Dermis blood vessel endothelial cell (primary cell): ENCODE results near the gene EIF5. TPM values are rescaled to one million over a fixed set of nuclear protein-coding genes. Genes with fewer than 3 reads are reported as not detected.

Experiments
- DNase-seq: peaks from one replicate; pipeline ENCODE4 v3.0.0; 2010
- total RNA-seq: library from RNA; depleted of rRNA; stranded (reverse); fragments of >200 nt; gene quantifications from 2 replicates; pipeline ENCODE4 v1.2.3, GENCODE V29; 2014

The EIF5 gene
- total RNA-seq, 1 donor from 2014 or later, result 115 TPM

GRCh38 chr14:103372017-103372416 lies 38.0 kb downstream of the EIF5 start:
- DNase-seq, result no peak

DNA sequence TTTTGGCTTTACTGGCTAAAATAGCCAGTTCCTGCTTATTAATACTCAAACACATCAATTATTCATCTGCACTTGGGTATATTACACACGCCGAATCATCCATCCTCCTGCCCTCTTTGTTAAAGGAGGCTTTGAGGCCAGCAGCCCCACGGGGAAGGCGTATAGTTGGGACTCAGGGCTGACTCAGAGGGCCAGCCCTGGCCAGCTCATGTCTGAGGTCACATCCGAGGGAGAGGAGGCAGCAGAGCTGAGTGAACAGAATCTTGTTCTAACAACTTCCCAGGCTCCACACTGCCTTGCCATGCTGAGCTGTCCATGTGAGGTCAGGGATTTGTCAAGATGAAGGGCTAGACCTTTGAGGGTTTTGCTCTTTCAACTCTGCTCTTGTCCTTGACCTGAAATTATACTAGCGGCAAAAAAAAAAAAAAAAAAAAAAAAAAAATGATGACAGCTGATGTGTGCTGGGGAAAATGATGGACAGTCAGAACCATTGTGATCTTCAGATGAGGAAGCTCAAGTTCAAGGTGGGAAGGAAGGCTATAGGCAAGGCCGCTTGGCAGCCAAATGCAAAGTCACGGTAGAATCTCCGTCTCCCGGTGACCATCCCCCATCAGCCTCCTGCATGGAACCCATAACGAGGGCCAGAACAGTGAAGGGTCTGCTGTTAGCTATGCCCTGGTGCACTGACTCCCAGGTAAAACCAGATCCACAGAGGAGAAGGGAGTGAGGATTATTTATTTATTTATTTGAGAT lies 38.7 kb downstream of the EIF5 start:
- DNase-seq, result peak; percentile 92

DNA sequence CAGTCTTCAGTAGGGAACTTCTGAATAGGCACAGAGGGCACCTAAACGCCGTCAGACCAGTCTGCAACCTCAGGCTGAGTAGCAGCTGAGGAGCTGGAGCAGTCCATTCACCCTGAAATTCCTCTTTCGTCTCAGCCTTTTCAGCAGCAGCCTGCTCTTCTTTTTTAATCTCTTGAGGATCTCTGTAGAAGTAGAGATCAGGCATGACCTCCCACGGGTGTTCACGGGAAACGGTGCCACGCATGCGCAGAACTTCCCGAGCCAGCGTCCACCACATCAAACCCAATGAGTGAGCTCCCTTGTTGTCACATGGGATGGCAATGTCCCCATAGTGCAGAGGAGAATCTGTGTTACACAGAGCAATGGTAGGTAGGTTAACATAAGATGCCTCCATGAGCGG lies 40.1 kb downstream of the EIF5 start:
- DNase-seq, result no peak

DNA sequence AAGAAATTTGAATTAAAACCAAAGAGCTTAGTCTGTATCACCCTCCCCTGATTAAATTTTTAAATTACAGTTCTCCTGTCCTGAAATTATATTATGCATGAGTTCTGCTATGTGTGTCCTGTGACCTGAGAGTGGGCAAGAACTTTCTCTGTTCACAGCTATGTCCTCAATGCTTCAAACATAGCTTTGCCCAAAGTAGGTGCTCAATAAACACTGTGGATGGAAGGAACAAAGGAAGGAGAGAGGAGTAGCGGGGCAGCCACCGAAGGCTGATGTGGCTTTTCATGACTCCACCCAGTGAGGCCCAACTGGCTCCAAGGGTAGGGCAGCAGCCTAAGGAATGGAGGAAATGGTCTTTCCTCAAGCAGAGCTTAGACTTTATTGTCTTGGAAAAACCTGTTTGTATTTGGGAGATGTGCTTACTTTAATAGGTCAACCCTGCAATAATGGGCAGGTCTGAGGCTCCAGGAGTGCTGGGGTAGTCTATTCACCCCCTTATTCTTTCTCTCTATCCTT lies 43.5 kb downstream of the EIF5 start:
- no peak for DNase-seq

- DNase-seq, result no peak
Observed at GRCh38 chr14:103378038-103378854, 44.2 kb downstream of the EIF5 start.

- no peak for DNase-seq
Observed at GRCh38 chr14:103380719-103381377, 46.8 kb downstream of the EIF5 start.

GRCh38 chr14:103382376-103382775 lies 48.3 kb downstream of the EIF5 start:
- DNase-seq, result no peak

- DNase-seq, result no peak
Observed at GRCh38 chr14:103384450-103385151, 50.6 kb downstream of the EIF5 start.

DNA sequence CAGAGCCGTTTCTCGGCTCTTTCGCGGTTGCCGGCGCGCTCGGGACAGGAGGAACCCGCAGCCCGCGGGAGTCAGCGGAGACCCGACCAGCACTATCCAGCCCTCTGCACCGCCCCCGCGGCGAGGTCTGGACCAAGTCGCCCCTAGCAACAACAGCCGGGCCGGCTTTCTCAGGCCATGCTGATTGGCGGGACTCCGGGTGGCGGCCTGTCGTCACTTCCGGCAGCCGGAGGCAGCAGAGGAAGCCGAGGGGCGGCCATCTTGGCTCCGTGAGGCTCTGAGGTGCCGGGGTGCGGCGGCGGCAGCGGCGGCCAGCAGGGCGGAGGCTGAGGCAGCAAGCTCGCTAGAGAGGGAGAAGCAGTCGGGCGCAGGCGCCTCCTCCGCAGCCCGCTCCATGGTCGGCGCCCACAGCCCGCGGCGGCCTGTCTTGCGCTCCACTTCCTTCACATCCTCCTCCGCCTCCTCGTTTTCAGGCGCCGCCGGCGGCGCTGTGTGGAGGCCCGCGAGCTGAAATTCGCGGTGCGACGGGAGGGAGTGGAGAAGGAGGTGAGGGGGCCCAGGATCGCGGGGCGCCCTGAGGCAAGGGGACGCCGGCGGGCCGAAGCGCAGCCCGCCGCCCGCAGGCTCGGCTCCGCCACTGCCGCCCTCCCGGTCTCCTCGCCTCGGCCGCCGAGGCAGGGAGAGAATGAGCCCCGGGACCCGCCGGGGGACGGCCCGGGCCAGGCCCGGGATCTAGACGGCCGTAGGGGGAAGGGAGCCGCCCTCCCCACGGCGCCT lies 51.3 kb downstream of the EIF5 start, which contains the start of gene MARK3:
Gene MARK3 (plus strand): TSS at position 264 of the 777 bp plus-strand sequence. CDS start 615 bp downstream, outside the sequence.
- DNase-seq, result peak; percentile 97

DNA sequence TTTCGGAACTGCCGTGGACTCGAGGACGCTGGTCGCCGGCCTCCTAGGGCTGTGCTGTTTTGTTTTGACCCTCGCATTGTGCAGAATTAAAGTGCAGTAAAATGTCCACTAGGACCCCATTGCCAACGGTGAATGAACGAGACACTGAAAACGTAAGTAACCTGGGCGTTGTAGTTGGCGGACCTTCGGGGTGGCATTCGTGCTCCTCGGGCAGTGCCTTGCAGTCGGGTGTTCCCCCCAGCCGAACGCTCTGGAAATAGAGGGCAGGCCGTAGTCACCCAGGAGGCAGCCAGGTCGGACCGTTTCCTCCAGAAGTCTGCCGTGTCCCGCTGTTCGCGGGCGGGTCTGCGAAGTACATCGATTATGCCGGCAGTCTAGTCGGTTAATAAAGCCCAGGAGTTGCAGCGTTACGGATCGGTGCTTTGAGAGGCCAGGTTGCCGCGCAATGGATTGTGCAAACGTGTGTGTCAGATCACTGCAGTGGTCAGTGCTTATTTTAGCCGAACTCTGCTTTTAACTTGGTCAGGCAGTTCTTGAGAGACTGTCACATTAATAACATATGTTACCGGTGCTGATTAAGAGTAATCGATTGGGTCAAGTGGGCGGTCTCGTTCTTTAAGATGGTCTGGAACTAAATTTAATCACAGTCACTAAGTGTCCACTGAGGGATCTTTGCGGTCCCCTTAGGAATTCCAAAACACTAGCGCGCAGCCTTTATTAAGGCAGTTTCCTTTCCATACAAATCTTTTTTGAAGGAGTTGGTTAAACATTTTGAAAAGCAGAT lies 52.1 kb downstream of the EIF5 start:
- DNase-seq, result peak; percentile 42

DNA sequence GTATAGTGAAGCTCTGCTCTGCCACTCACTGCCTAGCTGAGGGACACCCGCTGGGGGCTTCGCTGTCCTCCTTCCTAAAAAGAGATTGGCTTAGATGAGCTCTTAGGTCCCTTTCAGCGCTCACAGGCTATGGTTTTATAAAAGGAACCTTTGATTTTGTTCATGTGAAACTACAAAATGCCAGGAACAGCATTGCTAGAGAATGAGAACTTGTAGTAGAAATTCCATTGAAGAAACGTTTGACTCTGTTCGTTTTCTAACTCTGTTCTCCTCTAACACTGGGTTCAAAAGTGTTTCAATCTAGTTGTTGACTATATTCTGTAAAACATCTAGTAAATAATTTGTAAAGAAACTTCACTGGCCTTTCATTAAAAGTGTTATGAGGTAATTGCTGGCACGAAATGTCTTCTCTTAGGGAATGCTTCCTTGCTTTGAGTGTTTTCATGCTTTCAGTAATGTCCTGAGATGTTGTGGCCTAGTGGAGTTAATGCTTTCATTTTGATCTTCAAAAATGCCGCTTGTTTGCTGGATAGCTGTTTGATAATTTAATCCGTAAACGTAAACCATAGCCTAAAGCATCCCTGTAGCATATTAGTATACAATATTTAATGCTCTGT lies 52.8 kb downstream of the EIF5 start:
- peak; percentile 42 for DNase-seq

- no peak for DNase-seq
Observed at GRCh38 chr14:103388664-103389063, 54.6 kb downstream of the EIF5 start.

DNA sequence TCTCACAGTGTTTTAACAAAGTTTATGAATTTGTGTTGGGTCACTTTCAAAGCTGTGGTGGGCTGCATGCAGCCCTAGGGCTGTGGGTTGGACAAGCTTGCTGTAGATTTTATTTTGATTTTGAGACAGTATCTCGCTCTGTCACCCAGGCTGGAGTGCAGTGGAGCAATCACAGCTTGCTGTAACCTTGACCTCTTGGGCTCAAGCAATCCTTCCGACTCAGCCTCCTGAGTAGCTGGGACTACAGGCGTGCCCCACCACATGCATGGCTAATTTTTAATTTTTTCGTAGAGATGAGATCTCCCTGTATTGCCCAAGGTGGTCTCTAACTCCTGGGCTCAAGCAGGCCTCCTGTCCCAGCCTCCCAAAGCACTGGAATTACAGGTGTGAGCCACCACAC lies 56.6 kb downstream of the EIF5 start:
- DNase-seq, result no peak

DNA sequence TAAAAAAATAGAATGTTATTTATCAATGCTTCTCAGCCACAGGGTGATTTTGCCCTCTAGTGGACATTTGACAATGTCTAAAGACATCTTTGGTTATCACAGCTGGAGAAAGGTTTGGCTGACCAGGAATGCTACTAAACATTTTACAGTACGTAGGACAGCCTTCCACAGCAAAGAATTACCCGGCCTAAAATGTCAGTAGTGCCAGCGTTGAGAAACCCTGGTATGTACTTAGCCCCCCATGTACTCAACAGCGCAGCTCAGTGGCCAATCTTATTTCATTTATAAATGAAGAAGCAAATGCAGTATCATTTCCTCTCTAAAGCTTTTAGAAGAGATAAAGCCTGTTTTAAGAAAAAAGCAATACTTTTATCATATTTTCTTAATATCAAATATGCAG lies 57.0 kb downstream of the EIF5 start:
- DNase-seq, result peak; percentile 76

- no peak for DNase-seq
Observed at GRCh38 chr14:103392106-103392505, 58.1 kb downstream of the EIF5 start.

DNA sequence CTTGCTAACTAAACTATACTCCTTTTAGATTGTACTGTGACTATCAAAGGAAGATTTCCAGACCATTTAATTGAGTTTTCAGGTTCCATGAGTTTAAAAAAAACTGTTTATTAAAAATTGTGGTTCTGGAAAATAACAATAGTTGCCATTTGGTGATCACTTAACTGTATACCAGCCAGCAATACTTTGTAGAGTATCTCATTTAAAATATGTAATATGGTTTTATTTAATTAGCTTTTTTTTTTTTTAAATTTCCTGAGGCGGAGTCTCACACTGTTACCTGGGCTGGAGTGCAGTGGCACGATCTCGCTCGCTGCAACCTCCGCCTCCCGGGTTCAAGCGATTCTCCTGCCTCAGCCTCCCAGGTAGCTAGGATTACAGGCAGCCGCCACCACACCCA lies 58.5 kb downstream of the EIF5 start:
- DNase-seq, result no peak

DNA sequence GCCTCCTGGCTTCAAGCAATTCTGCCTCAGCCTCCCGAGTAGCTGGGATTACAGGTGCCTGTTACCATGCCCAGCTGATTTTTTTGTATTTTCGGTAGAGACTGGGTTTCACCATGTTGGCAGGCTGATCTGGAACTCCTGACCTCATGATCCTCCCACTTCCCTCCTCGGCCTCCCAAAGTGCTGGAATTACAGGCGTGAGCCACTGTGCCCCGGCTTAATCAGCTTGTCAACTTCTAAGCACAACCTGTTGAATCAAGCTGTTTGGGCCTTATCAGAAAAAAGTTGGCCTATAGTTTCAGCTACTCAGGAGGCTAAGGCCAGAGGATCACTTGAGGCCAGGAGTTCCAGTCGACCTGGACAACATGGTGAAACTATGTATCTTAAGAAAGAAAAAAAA lies 59.0 kb downstream of the EIF5 start:
- DNase-seq, result peak; percentile 32

- DNase-seq, result peak; percentile 59
Observed at GRCh38 chr14:103393676-103394626, 59.9 kb downstream of the EIF5 start.
